Testis (tissue), 3 donors: ENCODE results near the gene USP44. TPM values are rescaled to one million over a fixed set of nuclear protein-coding genes. Genes with fewer than 3 reads are reported as not detected.
A peak's percentile ranks its signal among the peaks of the same experiment; 100 is the strongest.
"Not testable (repeated sequence)": the region's sequence is repeated elsewhere in the genome, so short reads cannot be mapped to it uniquely, and the experiment has no call there.

ENCODE experiments used
- DNase-seq: peaks from one replicate; pipeline ENCODE4 v3.0.0-alpha.2; 2019
- H3K27ac ChIP-seq, 2 donors: fragments of 200-600 bp; sonication (generic); one replicate each; pipeline ENCODE4 v1.5.1; 2019
- H3K27me3 ChIP-seq: fragments of 200-600 bp; sonication (generic); one replicate; pipeline ENCODE4 v1.5.1; 2019
- H3K36me3 ChIP-seq: fragments of 200-600 bp; sonication (generic); one replicate; pipeline ENCODE4 v1.5.1; 2017; ENCODE audit warnings: low read depth; ENCODE audit errors: missing control alignments
- H3K4me1 ChIP-seq: fragments of 200-600 bp; sonication (generic); one replicate; pipeline ENCODE4 v1.5.1; 2019
- H3K4me3 ChIP-seq, 2 donors: fragments of 200-600 bp; sonication (generic); one replicate each; pipeline ENCODE4 v1.5.1; 2017 to 2019
- H3K9me3 ChIP-seq: fragments of 200-600 bp; sonication (generic); one replicate; pipeline ENCODE4 v1.5.1; 2017
- CTCF ChIP-seq, 3 experiments: fragments of 450-650 bp in 2 of 3; fragments of 200-600 bp in 1 of 3; sonication (generic) in 1 of 3; IDR thresholded peaks; one replicate each; pipeline ENCODE4 v1.5.1; 2016 to 2019; ENCODE audit warnings: antibody characterized with exemption in 3 of 3, mild to moderate bottlenecking in 2 of 3, moderate library complexity in 1 of 3
- POLR2A ChIP-seq: fragments of 450-650 bp; IDR thresholded peaks from one replicate; pipeline ENCODE4 v1.6.1; 2017; ENCODE audit warnings: antibody characterized with exemption, mild to moderate bottlenecking, moderate library complexity
- WGBS, 2 donors: methylation state at CpG; one replicate each; pipeline ENCODE4 v1.1.5; 2018; 5-methylcytosine and 5-hydroxymethylcytosine counted together
- intact Hi-C: fragments of 100-400 bp; cut with DNase I; formaldehyde crosslinking; loops from one replicate; pipeline ENCODE4 v1.15.1; 2023; ENCODE audit warnings: low total_unique reads
- polyA plus RNA-seq: library from polyadenylated mRNA; stranded (reverse); fragments of 350-450 nt; fragmentation: Illumina TruSeq; extraction: RNeasy Lipid Tissue Mini Kit (QIAGEN cat#74804); gene quantifications from one replicate; pipeline ENCODE4 v1.2.3, GENCODE V29; 2014; ENCODE audit warnings: low read depth, low replicate concordance; ENCODE audit not compliant: insufficient read depth
- total RNA-seq, 2 donors: library from RNA; depleted of rRNA; stranded (reverse); fragments of >200 nt; gene quantifications; one replicate each; pipeline ENCODE4 v1.2.3, GENCODE V29; 2016

The USP44 gene
- total and polyA plus RNA-seq, 3 donors from 2014 or later = 14.2 to 52.9 (median 22.4) TPM

GRCh38 chr12:95574799-95575452, 23.6 kb upstream of the USP44 start:
- DNase-seq = no peak
- no peaks in the 10 kb centered on the region for H3K36me3 ChIP-seq
- intact Hi-C loops = no loop called here
- no peak overlapping the region for H3K4me3 ChIP-seq
- no peaks in the 10 kb centered on the region for H3K4me1 ChIP-seq
- TF ChIP-seq POLR2A = no peak
- TF ChIP-seq CTCF (IDR thresholded peaks at IDR 0.05) = peak; percentile 53 to 70 (median 60)
- H3K9me3 ChIP-seq = no peaks in the 10 kb centered on the region
- no peaks in the 10 kb centered on the region for H3K27me3 ChIP-seq
- no peak overlapping the region for H3K27ac ChIP-seq

- no peak overlapping the region for H3K4me3 ChIP-seq
- no peak for TF ChIP-seq POLR2A
- no peak for TF ChIP-seq CTCF (IDR thresholded peaks at IDR 0.05)
- no peaks in the 10 kb centered on the region for H3K36me3 ChIP-seq
- H3K27me3 ChIP-seq = no peaks in the 10 kb centered on the region
- 57 to 59% methylated on average over 10 of the region's 10 CpGs for WGBS, 2 donors
- no peak for DNase-seq
- no peaks in the 10 kb centered on the region for H3K4me1 ChIP-seq
- H3K27ac ChIP-seq = no peak overlapping the region
- no peaks in the 10 kb centered on the region for H3K9me3 ChIP-seq
- intact Hi-C loops = no loop called here
Measured at GRCh38 chr12:95573951-95574576, 22.8 kb upstream of the USP44 start.

GRCh38 chr12:95571369-95571768, 20.1 kb upstream of the USP44 start:
- H3K9me3 ChIP-seq = no peaks in the 10 kb centered on the region
- no peak for DNase-seq
- H3K4me3 ChIP-seq = no peak overlapping the region
- 88 to 93% methylated on average over 2 of the region's 2 CpGs for WGBS, 2 donors
- intact Hi-C loops = no loop called here
- H3K4me1 ChIP-seq = no peaks in the 10 kb centered on the region
- H3K27me3 ChIP-seq = no peaks in the 10 kb centered on the region
- H3K36me3 ChIP-seq = no peaks in the 10 kb centered on the region
- H3K27ac ChIP-seq = no peak overlapping the region
- TF ChIP-seq POLR2A (no peak), CTCF (IDR thresholded peaks at IDR 0.05) (no peak)

- peak overlapping the region in 1 of 2 donors; percentile 17 for H3K4me3 ChIP-seq
- H3K4me1 ChIP-seq, H3K27ac ChIP-seq, H3K36me3 ChIP-seq, DNase-seq, intact Hi-C loops, H3K9me3 ChIP-seq, H3K27me3 ChIP-seq: not testable (repeated sequence)
- 66 to 76% methylated on average over 10 of the region's 10 CpGs for WGBS, 2 donors
Measured at GRCh38 chr12:95568045-95568444, 16.8 kb upstream of the USP44 start.

- no peaks in the 10 kb centered on the region for H3K27me3 ChIP-seq
- no peak for DNase-seq
- intact Hi-C loops = no loop called here
- H3K4me3 ChIP-seq = no peak overlapping the region
- H3K9me3 ChIP-seq = no peaks in the 10 kb centered on the region
- TF ChIP-seq CTCF (IDR thresholded peaks at IDR 0.05) (no peak), POLR2A (no peak)
- no peaks in the 10 kb centered on the region for H3K36me3 ChIP-seq
- no peak overlapping the region for H3K27ac ChIP-seq
- 75 to 78% methylated on average over 1 of the region's 1 CpG for WGBS, 2 donors
- H3K4me1 ChIP-seq = no peaks in the 10 kb centered on the region
Measured at GRCh38 chr12:95557625-95558024, 6.3 kb upstream of the USP44 start.
